H1 (cell line): Measurements from ENCODE around the gene ETFDH. TPM values are rescaled to one million over a fixed set of nuclear protein-coding genes. Genes with fewer than 3 reads are reported as not detected.

Experiments
- CTCF ChIA-PET: fragments of 300-600 bp; sonication (Branson Sonifier 250); formaldehyde crosslinking; loops from one replicate; lab custom pipeline; 2021; ENCODE audit not compliant: partially characterized antibody; lab: Charles Lee
- POLR2A ChIA-PET: fragments of 300-600 bp; sonication (Branson Sonifier 250); formaldehyde crosslinking; loops from one replicate; lab custom pipeline; 2021; ENCODE audit warnings: inconsistent platforms; ENCODE audit not compliant: partially characterized antibody; lab: Charles Lee
- DNase-seq, 2 experiments: peaks; one replicate each; pipeline versions ENCODE4 v3.0.0 to v3.0.0-alpha.2; 2010 to 2022; ENCODE audit warnings: low spot score in 2 of 2, low read depth in 1 of 2, mixed read lengths in 1 of 2
- FAIRE-seq: peaks from 2 replicates; lab custom pipeline; 2011; peaks lifted over from hg19 to GRCh38; lab: Jason Lieb, UNC
- H2AFZ ChIP-seq: 2 replicates; pipeline ENCODE4 v1.8.1; 2012; ENCODE audit warnings: low read length, inconsistent platforms
- H2AK5ac ChIP-seq: 2 replicates; pipeline ENCODE4 v1.6.1; 2013; ENCODE audit warnings: low read depth, low read length
- H2BK120ac ChIP-seq: replicated peaks from 2 replicates; pipeline ENCODE3; 2013; ENCODE audit warnings: low read depth, low read length, inconsistent platforms
- H2BK12ac ChIP-seq: 2 replicates; pipeline ENCODE4 v1.6.1; 2013; ENCODE audit warnings: low read depth, low read length
- H2BK15ac ChIP-seq: 2 replicates; pipeline ENCODE4 v1.6.1; 2013; ENCODE audit warnings: low read length
- H2BK20ac ChIP-seq: 2 replicates; pipeline ENCODE4 v1.6.1; 2013; ENCODE audit warnings: low read length
- H2BK5ac ChIP-seq: 2 replicates; pipeline ENCODE4 v1.6.1; 2013; ENCODE audit warnings: low read depth, low read length
- H3K14ac ChIP-seq: 2 replicates; pipeline ENCODE4 v1.6.1; 2013; ENCODE audit warnings: inconsistent platforms; ENCODE audit not compliant: insufficient read length
- H3K18ac ChIP-seq: 2 replicates; pipeline ENCODE4 v1.6.1; 2013; ENCODE audit warnings: low read length; ENCODE audit errors: extremely low read depth
- H3K23ac ChIP-seq: 2 replicates; pipeline ENCODE4 v1.6.1; 2013; ENCODE audit warnings: inconsistent platforms; ENCODE audit not compliant: insufficient read length
- H3K23me2 ChIP-seq: 2 replicates; pipeline ENCODE4 v1.6.1; 2013; ENCODE audit warnings: low read depth, low read length
- H3K27ac ChIP-seq: 2 replicates; pipeline ENCODE4 v1.6.1; 2011; ENCODE audit warnings: low read depth, low read length, inconsistent platforms
- H3K27me3 ChIP-seq, 4 experiments: replicated peaks in 1 of 4; 1 replicate in 1 of 4; 2 replicates in 3 of 4; pipeline versions ENCODE4 v1.6.1 to v1.8.1; 2011 to 2013; ENCODE audit warnings: low read length in 3 of 4, mild to moderate bottlenecking in 3 of 4, inconsistent platforms in 2 of 4, mixed read lengths in 2 of 4, moderate library complexity in 1 of 4; ENCODE audit not compliant: control insufficient read depth in 3 of 4, insufficient read depth in 3 of 4; ENCODE audit errors: extremely low read depth in 1 of 4
- H3K36me3 ChIP-seq, 4 experiments: 2 replicates each; pipeline versions ENCODE4 v1.6.1 to v1.8.1; 2011 to 2013; ENCODE audit warnings: mild to moderate bottlenecking in 4 of 4, low read length in 3 of 4, moderate library complexity in 2 of 4, control low read depth in 1 of 4, inconsistent platforms in 1 of 4; ENCODE audit not compliant: insufficient read depth in 4 of 4, control insufficient read depth in 2 of 4
- H3K4ac ChIP-seq: replicated peaks from 2 replicates; pipeline ENCODE3; 2013; ENCODE audit warnings: low read length, low read depth, mixed read lengths, inconsistent platforms; ENCODE audit not compliant: insufficient read length
- H3K4me1 ChIP-seq, 4 experiments: replicated peaks in 1 of 4; 1 replicate in 1 of 4; 2 replicates in 3 of 4; pipeline versions ENCODE4 v1.6.1 to v1.8.1; 2011 to 2013; ENCODE audit warnings: low read length in 3 of 4, inconsistent platforms in 2 of 4, mixed read lengths in 1 of 4; ENCODE audit not compliant: insufficient read depth in 4 of 4, control insufficient read depth in 3 of 4
- H3K4me2 ChIP-seq, 2 experiments: 2 replicates each; pipeline versions ENCODE4 v1.6.1 to v1.8.1; 2011 to 2013; ENCODE audit warnings: low read depth in 2 of 2, low read length in 2 of 2, control low read depth in 1 of 2, inconsistent platforms in 1 of 2, mild to moderate bottlenecking in 1 of 2; ENCODE audit not compliant: insufficient read depth in 1 of 2
- H3K4me3 ChIP-seq, 4 experiments: fragments of 200-600, 300-600 bp in 1 of 4; sonication (generic), shearing (Covaris generic), sonication (Bioruptor Twin) in 1 of 4; 2 replicates each; pipeline versions ENCODE4 v1.5.1 to v1.8.1; 2011 to 2016; ENCODE audit warnings: low read length in 4 of 4, low read depth in 3 of 4, control low read depth in 2 of 4, inconsistent platforms in 2 of 4, mild to moderate bottlenecking in 2 of 4, mixed read lengths in 1 of 4, moderate library complexity in 1 of 4; ENCODE audit not compliant: insufficient read depth in 2 of 4; ENCODE audit errors: extremely low read depth in 1 of 4
- H3K56ac ChIP-seq: replicated peaks from 2 replicates; pipeline ENCODE3; 2013; ENCODE audit warnings: low read depth, mild to moderate bottlenecking, mixed read lengths, low read length, inconsistent platforms; ENCODE audit not compliant: insufficient read length
- H3K79me1 ChIP-seq: 2 replicates; pipeline ENCODE4 v1.6.1; 2013; ENCODE audit warnings: low read depth, low read length, control low read depth
- H3K79me2 ChIP-seq, 2 experiments: 2 replicates each; pipeline versions ENCODE4 v1.6.1 to v1.8.1; 2012 to 2013; ENCODE audit warnings: low read length in 2 of 2, mild to moderate bottlenecking in 2 of 2, inconsistent platforms in 1 of 2; ENCODE audit not compliant: insufficient read depth in 2 of 2, control insufficient read depth in 1 of 2
- H3K9ac ChIP-seq, 4 experiments: replicated peaks in 1 of 4; 1 replicate in 1 of 4; 2 replicates in 3 of 4; pipeline versions ENCODE4 v1.6.1 to v1.8.1; 2011 to 2013; ENCODE audit warnings: low read depth in 3 of 4, low read length in 3 of 4, control low read depth in 2 of 4, mild to moderate bottlenecking in 2 of 4, moderate library complexity in 2 of 4, inconsistent platforms in 1 of 4; ENCODE audit errors: extremely low read depth in 1 of 4
- H3K9me3 ChIP-seq, 2 experiments: 2 replicates each; pipeline versions ENCODE4 v1.6.1 to v1.8.1; 2012 to 2013; ENCODE audit warnings: mild to moderate bottlenecking in 2 of 2, moderate library complexity in 2 of 2, control low read depth in 1 of 2, inconsistent platforms in 1 of 2, low read depth in 1 of 2, low read length in 1 of 2, mixed read lengths in 1 of 2; ENCODE audit not compliant: insufficient read depth in 2 of 2
- H4K20me1 ChIP-seq, 2 experiments: replicated peaks in 1 of 2; 2 replicates each; pipeline versions ENCODE3 to v1.8.1; 2011 to 2013; ENCODE audit warnings: inconsistent platforms in 2 of 2, low read length in 2 of 2, mild to moderate bottlenecking in 1 of 2; ENCODE audit not compliant: insufficient read depth in 2 of 2, control insufficient read depth in 1 of 2
- H4K5ac ChIP-seq: 2 replicates; pipeline ENCODE4 v1.6.1; 2013; ENCODE audit warnings: low read length, low read depth, mixed read lengths, inconsistent platforms; ENCODE audit not compliant: insufficient read length
- H4K8ac ChIP-seq: 2 replicates; pipeline ENCODE4 v1.8.0; 2013; ENCODE audit warnings: mild to moderate bottlenecking, moderate library complexity, low read length, inconsistent platforms; ENCODE audit not compliant: insufficient read depth; ENCODE audit errors: extremely low read depth
- H4K91ac ChIP-seq: replicated peaks from 2 replicates; pipeline ENCODE3; 2013; ENCODE audit warnings: low read length, mixed read lengths, inconsistent platforms; ENCODE audit not compliant: insufficient read length
- CBX5 ChIP-seq: fragments of 300-800, 300-1000 bp; sonication (generic); IDR thresholded peaks from 2 replicates; pipeline ENCODE4 v1.7.1; 2016; ENCODE audit warnings: antibody characterized with exemption, low read length, low read depth
- EGR1 ChIP-seq: IDR thresholded peaks from 2 replicates; pipeline ENCODE4 v1.6.1; 2011; ENCODE audit warnings: low read depth, low read length, borderline replicate concordance
- EP300 ChIP-seq, 2 experiments: IDR thresholded peaks; 1 replicate in 1 of 2; 2 replicates in 1 of 2; pipeline ENCODE4 v1.6.1; 2011 to 2012; ENCODE audit warnings: low read depth in 2 of 2, low read length in 2 of 2, mild to moderate bottlenecking in 2 of 2, borderline replicate concordance in 1 of 2, inconsistent platforms in 1 of 2, moderate library complexity in 1 of 2
- FOSL1 ChIP-seq: IDR thresholded peaks from 2 replicates; pipeline ENCODE4 v1.6.1; 2011; ENCODE audit warnings: mild to moderate bottlenecking, low read depth, low read length, moderate library complexity; ENCODE audit not compliant: insufficient read depth
- KDM1A ChIP-seq: fragments of 200-600, 300-600 bp; sonication (generic); IDR thresholded peaks from 2 replicates; pipeline ENCODE4 v1.7.1; 2016; ENCODE audit warnings: mild to moderate bottlenecking, low read length, borderline replicate concordance
- RNF2 ChIP-seq: fragments of 200-900, 300-1000 bp; sonication (generic); IDR thresholded peaks from 2 replicates; pipeline ENCODE4 v1.7.1; 2016; ENCODE audit warnings: borderline replicate concordance, low read depth, mild to moderate bottlenecking, antibody characterized with exemption, low read length; ENCODE audit not compliant: poor library complexity, severe bottlenecking; ENCODE audit errors: missing control alignments
- SAP30 ChIP-seq: fragments of 300-600 bp; sonication (generic); IDR thresholded peaks from 2 replicates; pipeline ENCODE4 v1.7.1; 2012; ENCODE audit warnings: low read length, moderate library complexity, mild to moderate bottlenecking, inconsistent platforms; ENCODE audit not compliant: insufficient read depth, insufficient replicate concordance
- SIN3A ChIP-seq, 2 experiments: IDR thresholded peaks in 1 of 2; conservative IDR thresholded peaks in 1 of 2; 2 replicates each; pipeline ENCODE4 v1.6.1; 2011 to 2012; ENCODE audit warnings: low read length in 2 of 2, improper control_type of control experiment in 1 of 2, low read depth in 1 of 2, mild to moderate bottlenecking in 1 of 2
- SRF ChIP-seq: IDR thresholded peaks from 2 replicates; pipeline ENCODE4 v1.6.1; 2011; ENCODE audit warnings: mild to moderate bottlenecking, low read depth, low read length, moderate library complexity
- TCF12 ChIP-seq: IDR thresholded peaks from 2 replicates; pipeline ENCODE4 v1.6.1; 2011; ENCODE audit warnings: low read depth, mild to moderate bottlenecking, low read length
- WGBS, 2 experiments: shearing (Covaris generic) in 1 of 2; methylation state at CpG; one replicate each; pipeline versions ENCODE4 v1.1.6 to v1.1.7; 2013 to 2015; ENCODE audit warnings: low lambda C conversion rate in 2 of 2, mixed read lengths in 2 of 2, inconsistent platforms in 1 of 2, low coverage in 1 of 2, missing lambda C conversion rate in 1 of 2; ENCODE audit not compliant: insufficient replicate concordance in 2 of 2, insufficient coverage in 1 of 2, insufficient read length in 1 of 2; ENCODE audit errors: extremely low coverage in 1 of 2, missing lambda C conversion rate in 1 of 2; 5-methylcytosine and 5-hydroxymethylcytosine counted together
- polyA plus RNA-seq, 7 experiments: library from polyadenylated mRNA; depleted of rRNA in 3 of 7; stranded (reverse) in 5 of 7; unstranded in 2 of 7; fragments of >200 nt in 5 of 7; fragments of 200-250 nt in 2 of 7; gene quantifications; 1 replicate in 5 of 7; 2 replicates in 1 of 7; 4 replicates in 1 of 7; pipeline versions ENCODE4 v1.2.1 to v1.2.3, GENCODE V29; 2011 to 2013; ENCODE audit warnings: missing spikeins in 2 of 7, mixed read lengths in 2 of 7
- total RNA-seq: library from RNA; stranded (reverse); fragmentation: NEBNext Ultra II Directional; extraction: Animal tissue kit (Norgen Biotek cat#: 25700); gene quantifications from 2 replicates; pipeline ENCODE4 v1.2.1, GENCODE V29; 2021

The ETFDH gene
- total and polyA plus RNA-seq, 2 of the 8 experiments (the other 6 are each of a cell fraction or from before 2014, with no cell fraction given), result 11.3 to 15.7 TPM

DNA sequence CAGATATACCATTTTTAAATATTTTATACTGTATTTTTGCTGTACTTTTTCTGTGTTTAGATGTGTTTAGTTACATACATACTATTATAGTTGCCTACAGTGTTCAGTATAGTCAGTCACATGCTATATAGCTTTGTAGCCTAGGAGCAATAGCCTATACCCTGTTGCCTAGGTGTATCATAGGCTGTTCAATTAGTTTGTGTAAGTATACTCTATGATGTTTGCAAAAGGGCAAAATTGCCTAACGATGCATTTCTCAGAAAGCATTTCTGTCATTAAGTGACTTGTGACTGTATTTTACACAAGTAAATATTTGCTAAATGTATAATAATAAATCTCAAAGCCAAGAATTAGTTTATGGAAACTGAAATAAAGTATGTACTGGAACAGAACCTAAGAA is 9.5 kb downstream of the ETFDH start:
- POLR2A ChIA-PET, result no interaction called here
- CTCF ChIA-PET, result interaction anchor here (0.6 to 2.3 kb wide), 3 partner anchors 10 to 473 kb away, joined by 3 to 6 read pairs (median 4); no protein-coding TSS in a partner anchor
- no peak for FAIRE-seq
- Histone ChIP-seq H4K5ac (no peak overlapping the region), H2BK20ac (no peak overlapping the region), H3K4me2 (no peak overlapping the region), H2AFZ (no peak overlapping the region), H2BK5ac (no peak overlapping the region), H3K56ac (no peak overlapping the region), H3K79me2 (no peaks in the 10 kb centered on the region), H3K4me3 (no peak overlapping the region), H4K91ac (no peak overlapping the region), H3K9ac (no peak overlapping the region), H4K8ac (no peak overlapping the region), H3K27ac (no peak overlapping the region), H3K4me1 (0 out of 7 replicates have a peak, but pooled peaks cover 0 to 4% (median 0%) of the 10 kb centered on the region in 4 experiments), H2BK120ac (no peak overlapping the region), H3K27me3 (no peaks in the 10 kb centered on the region), H2BK12ac (no peak overlapping the region), H4K20me1 (peaks cover 0 to 1% of the 10 kb centered on the region in 2 experiments), H3K23ac (no peak overlapping the region), H2BK15ac (no peak overlapping the region), H3K4ac (no peak overlapping the region), H3K23me2 (no peaks in the 10 kb centered on the region), H3K79me1 (no peaks in the 10 kb centered on the region), H3K18ac (no peak overlapping the region), H3K9me3 (no peaks in the 10 kb centered on the region), H2AK5ac (no peak overlapping the region), H3K36me3 (no peaks in the 10 kb centered on the region), H3K14ac (no peak overlapping the region)
- no peak for DNase-seq
- 83% methylated on average over 1 of the region's 1 CpG; no CpG with 5 or more reads in 1 of the 2 experiments for WGBS, 2 experiments
- no peak for TF ChIP-seq TCF12
- no peak for TF ChIP-seq RNF2
- TF ChIP-seq SRF, result no peak
- no peak for TF ChIP-seq SIN3A (conservative IDR thresholded peaks at IDR 0.05 in 1 of 2, IDR thresholded peaks at IDR 0.05 in 1 of 2; ENCODE audit: low read depth in 1 of 2, low read length in 2 of 2)
- TF ChIP-seq EGR1, result no peak
- no peak for TF ChIP-seq CBX5
- no peak for TF ChIP-seq EP300 (IDR thresholded peaks at IDR 0.05; ENCODE audit: borderline replicate concordance in 1 of 2, low read depth in 2 of 2, low read length in 2 of 2)
- no peak for TF ChIP-seq FOSL1
- TF ChIP-seq KDM1A, result no peak
- no peak for TF ChIP-seq SAP30
